Activated naive CD4-positive, alpha-beta T cell (primary cell): ENCODE measurements around the gene SRSF8.
A peak's percentile ranks its signal among the peaks of the same experiment; 100 is the strongest.
"Not testable (repeated sequence)": the region's sequence is repeated elsewhere in the genome, so short reads cannot be mapped to it uniquely, and the experiment has no call there.

Experiments used
- DNase-seq, 4 experiments: peaks; one replicate each; lab custom pipeline; 2025; lab: John Stamatoyannopoulos, UW

Gene SRSF8

GRCh38 chr11:95066716-95067038, at the start of gene SRSF8:
TSS of gene SRSF8 (plus strand) at chr11:95066919. CDS start at chr11:95067227, 308 bp downstream.
- DNase-seq = no peak

- not testable (repeated sequence) for DNase-seq
Observed at GRCh38 chr11:95021468-95021867, 45.3 kb upstream of the SRSF8 start.

- no peak for DNase-seq
Observed at GRCh38 chr11:95024958-95025357, 41.8 kb upstream of the SRSF8 start, which contains the start of gene KDM4E. TSS of gene KDM4E (plus strand) at chr11:95025258. CDS start at chr11:95025558, 300 bp downstream.

- not testable (repeated sequence) for DNase-seq
Observed at GRCh38 chr11:95025594-95025993, 41.1 kb upstream of the SRSF8 start.

- no peak for DNase-seq
Observed at GRCh38 chr11:95028357-95028756, 38.4 kb upstream of the SRSF8 start.

- no peak for DNase-seq
Observed at GRCh38 chr11:95033051-95033450, 33.7 kb upstream of the SRSF8 start.

GRCh38 chr11:95035316-95035715, 31.4 kb upstream of the SRSF8 start:
- no peak for DNase-seq

- DNase-seq = peak in 1 of 4 experiments; percentile 6
Observed at GRCh38 chr11:95037356-95038035, 29.2 kb upstream of the SRSF8 start.

- no peak for DNase-seq
Observed at GRCh38 chr11:95042239-95042638, 24.5 kb upstream of the SRSF8 start.

- no peak for DNase-seq
Observed at GRCh38 chr11:95042906-95043305, 23.8 kb upstream of the SRSF8 start.

GRCh38 chr11:95044010-95044409, 22.7 kb upstream of the SRSF8 start:
- no peak for DNase-seq

GRCh38 chr11:95045812-95046211, 20.9 kb upstream of the SRSF8 start:
- DNase-seq = no peak

GRCh38 chr11:95049122-95049521, 17.6 kb upstream of the SRSF8 start, which contains the start of gene KDM4F:
TSS of gene KDM4F (plus strand) at chr11:95049422.
- not testable (repeated sequence) for DNase-seq

GRCh38 chr11:95050595-95051202, 16.0 kb upstream of the SRSF8 start:
- DNase-seq = no peak

- no peak for DNase-seq
Observed at GRCh38 chr11:95054356-95054755, 12.4 kb upstream of the SRSF8 start.

GRCh38 chr11:95055283-95055897, 11.3 kb upstream of the SRSF8 start:
- DNase-seq = no peak

- DNase-seq = no peak
Observed at GRCh38 chr11:95057959-95058358, 8.8 kb upstream of the SRSF8 start.

- DNase-seq = no peak
Observed at GRCh38 chr11:95058621-95059020, 8.1 kb upstream of the SRSF8 start.

- no peak for DNase-seq
Observed at GRCh38 chr11:95059046-95059445, 7.7 kb upstream of the SRSF8 start.

- DNase-seq = no peak
Observed at GRCh38 chr11:95065336-95065735, 1.4 kb upstream of the SRSF8 start.

- peak; percentile 47 to 72 (median 58) for DNase-seq
Observed at GRCh38 chr11:95067039-95067840, 521 bp downstream of the SRSF8 start.

GRCh38 chr11:95067841-95068219, 1.1 kb downstream of the SRSF8 start:
- DNase-seq = peak in 1 of 4 experiments; percentile 16
